GM12872 (cell line): Measurements from ENCODE around the gene PCDHGC5.

ENCODE experiments used
- CTCF ChIP-seq: IDR thresholded peaks from 3 replicates; pipeline ENCODE4 v1.5.1; 2011; ENCODE audit warnings: low read depth, mild to moderate bottlenecking, low read length, moderate library complexity; ENCODE audit not compliant: insufficient read depth

Gene PCDHGC5

GRCh38 chr5:141510160-141510559, 21.3 kb downstream of the PCDHGC5 start:
- TF ChIP-seq CTCF: no peak

GRCh38 chr5:141510850-141511601, 22.1 kb downstream of the PCDHGC5 start:
- TF ChIP-seq CTCF: no peak

GRCh38 chr5:141511771-141512325, 23.0 kb downstream of the PCDHGC5 start:
- no peak for TF ChIP-seq CTCF

GRCh38 chr5:141512390-141512910, 23.6 kb downstream of the PCDHGC5 start:
- peak; percentile 94 for TF ChIP-seq CTCF

GRCh38 chr5:141512911-141513626, 24.2 kb downstream of the PCDHGC5 start:
- no peak for TF ChIP-seq CTCF

- no peak for TF ChIP-seq CTCF
Measured at GRCh38 chr5:141513627-141514329, 24.9 kb downstream of the PCDHGC5 start.
